ENCODE measurements around the gene YAE1. TPM values are rescaled to one million over a fixed set of nuclear protein-coding genes. Genes with fewer than 3 reads are reported as not detected.

YAE1 gene
- total and polyA plus RNA-seq, 2 experiments from 2014 or later = 30.5 to 107 TPM

DNA sequence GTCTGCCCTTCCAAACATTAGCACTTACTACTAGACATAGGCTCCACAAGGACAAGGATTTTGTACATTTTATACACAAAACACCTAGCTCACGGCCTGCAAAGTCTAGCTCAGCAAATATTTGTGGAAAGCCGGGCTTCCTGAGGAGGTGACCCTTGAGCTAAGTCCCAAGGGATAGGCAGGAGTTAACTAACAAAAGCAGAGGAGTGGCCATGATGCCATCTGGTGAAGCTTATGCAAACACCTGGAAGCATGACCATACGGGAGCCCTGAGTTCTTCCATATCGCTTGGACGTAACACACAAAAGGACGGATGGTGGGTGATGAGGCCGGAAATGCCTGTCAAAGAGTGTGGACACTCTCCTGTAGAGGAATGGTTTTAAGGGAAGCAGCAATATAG is 25.9 kb upstream of the YAE1 start:
- H3K4me3 Mint-ChIP-seq = no peak overlapping the region
- peaks cover 6% of the 10 kb centered on the region for H3K27me3 Mint-ChIP-seq (ENCODE audit: insufficient read depth, low read depth, poor library complexity)
- no peak for ATAC-seq
- no peaks in the 10 kb centered on the region for H4K20me1 ChIP-seq (replicated peaks; ENCODE audit: insufficient read depth)
- no peaks in the 10 kb centered on the region for H3K36me3 ChIP-seq (ENCODE audit: insufficient read depth)
- H3K27ac Mint-ChIP-seq = no peak overlapping the region; the same call in 1 of the 2 replicates
- TF ChIP-seq CREB1 (CRISPR knock-in tag; IDR thresholded peaks at IDR 0.05; ENCODE audit: low read depth) (no peak), POLR2AphosphoS5 (IDR thresholded peaks at IDR 0.05; ENCODE audit: low read depth) (no peak), ZNF331 (CRISPR knock-in tag; IDR thresholded peaks at IDR 0.05; ENCODE audit: low read depth) (no peak), EZH2phosphoT487 (IDR thresholded peaks at IDR 0.05; ENCODE audit: unreplicated experiment) (no peak), NANOG (IDR thresholded peaks at IDR 0.05; ENCODE audit: borderline replicate concordance) (no peak), JUNB (IDR thresholded peaks at IDR 0.05; ENCODE audit: unreplicated experiment) (no peak), STAT1 (IDR thresholded peaks at IDR 0.05; ENCODE audit: unreplicated experiment) (no peak), ZNF114 (CRISPR knock-in tag; IDR thresholded peaks at IDR 0.05) (no peak), EZH2 (IDR thresholded peaks at IDR 0.05; ENCODE audit: low read depth, unreplicated experiment) (no peak)
- TF ChIP-seq, protein P1, sequence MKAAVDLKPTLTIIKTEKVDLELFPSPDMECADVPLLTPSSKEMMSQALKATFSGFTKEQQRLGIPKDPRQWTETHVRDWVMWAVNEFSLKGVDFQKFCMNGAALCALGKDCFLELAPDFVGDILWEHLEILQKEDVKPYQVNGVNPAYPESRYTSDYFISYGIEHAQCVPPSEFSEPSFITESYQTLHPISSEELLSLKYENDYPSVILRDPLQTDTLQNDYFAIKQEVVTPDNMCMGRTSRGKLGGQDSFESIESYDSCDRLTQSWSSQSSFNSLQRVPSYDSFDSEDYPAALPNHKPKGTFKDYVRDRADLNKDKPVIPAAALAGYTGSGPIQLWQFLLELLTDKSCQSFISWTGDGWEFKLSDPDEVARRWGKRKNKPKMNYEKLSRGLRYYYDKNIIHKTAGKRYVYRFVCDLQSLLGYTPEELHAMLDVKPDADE (IDR thresholded peaks at IDR 0.05) = no peak
- TF ChIP-seq, protein P2, sequence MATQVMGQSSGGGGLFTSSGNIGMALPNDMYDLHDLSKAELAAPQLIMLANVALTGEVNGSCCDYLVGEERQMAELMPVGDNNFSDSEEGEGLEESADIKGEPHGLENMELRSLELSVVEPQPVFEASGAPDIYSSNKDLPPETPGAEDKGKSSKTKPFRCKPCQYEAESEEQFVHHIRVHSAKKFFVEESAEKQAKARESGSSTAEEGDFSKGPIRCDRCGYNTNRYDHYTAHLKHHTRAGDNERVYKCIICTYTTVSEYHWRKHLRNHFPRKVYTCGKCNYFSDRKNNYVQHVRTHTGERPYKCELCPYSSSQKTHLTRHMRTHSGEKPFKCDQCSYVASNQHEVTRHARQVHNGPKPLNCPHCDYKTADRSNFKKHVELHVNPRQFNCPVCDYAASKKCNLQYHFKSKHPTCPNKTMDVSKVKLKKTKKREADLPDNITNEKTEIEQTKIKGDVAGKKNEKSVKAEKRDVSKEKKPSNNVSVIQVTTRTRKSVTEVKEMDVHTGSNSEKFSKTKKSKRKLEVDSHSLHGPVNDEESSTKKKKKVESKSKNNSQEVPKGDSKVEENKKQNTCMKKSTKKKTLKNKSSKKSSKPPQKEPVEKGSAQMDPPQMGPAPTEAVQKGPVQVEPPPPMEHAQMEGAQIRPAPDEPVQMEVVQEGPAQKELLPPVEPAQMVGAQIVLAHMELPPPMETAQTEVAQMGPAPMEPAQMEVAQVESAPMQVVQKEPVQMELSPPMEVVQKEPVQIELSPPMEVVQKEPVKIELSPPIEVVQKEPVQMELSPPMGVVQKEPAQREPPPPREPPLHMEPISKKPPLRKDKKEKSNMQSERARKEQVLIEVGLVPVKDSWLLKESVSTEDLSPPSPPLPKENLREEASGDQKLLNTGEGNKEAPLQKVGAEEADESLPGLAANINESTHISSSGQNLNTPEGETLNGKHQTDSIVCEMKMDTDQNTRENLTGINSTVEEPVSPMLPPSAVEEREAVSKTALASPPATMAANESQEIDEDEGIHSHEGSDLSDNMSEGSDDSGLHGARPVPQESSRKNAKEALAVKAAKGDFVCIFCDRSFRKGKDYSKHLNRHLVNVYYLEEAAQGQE (IDR thresholded peaks at IDR 0.05; ENCODE audit: unreplicated experiment) = no peak
- TF ChIP-seq, protein P3, sequence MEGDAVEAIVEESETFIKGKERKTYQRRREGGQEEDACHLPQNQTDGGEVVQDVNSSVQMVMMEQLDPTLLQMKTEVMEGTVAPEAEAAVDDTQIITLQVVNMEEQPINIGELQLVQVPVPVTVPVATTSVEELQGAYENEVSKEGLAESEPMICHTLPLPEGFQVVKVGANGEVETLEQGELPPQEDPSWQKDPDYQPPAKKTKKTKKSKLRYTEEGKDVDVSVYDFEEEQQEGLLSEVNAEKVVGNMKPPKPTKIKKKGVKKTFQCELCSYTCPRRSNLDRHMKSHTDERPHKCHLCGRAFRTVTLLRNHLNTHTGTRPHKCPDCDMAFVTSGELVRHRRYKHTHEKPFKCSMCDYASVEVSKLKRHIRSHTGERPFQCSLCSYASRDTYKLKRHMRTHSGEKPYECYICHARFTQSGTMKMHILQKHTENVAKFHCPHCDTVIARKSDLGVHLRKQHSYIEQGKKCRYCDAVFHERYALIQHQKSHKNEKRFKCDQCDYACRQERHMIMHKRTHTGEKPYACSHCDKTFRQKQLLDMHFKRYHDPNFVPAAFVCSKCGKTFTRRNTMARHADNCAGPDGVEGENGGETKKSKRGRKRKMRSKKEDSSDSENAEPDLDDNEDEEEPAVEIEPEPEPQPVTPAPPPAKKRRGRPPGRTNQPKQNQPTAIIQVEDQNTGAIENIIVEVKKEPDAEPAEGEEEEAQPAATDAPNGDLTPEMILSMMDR (conservative IDR thresholded peaks at IDR 0.05; ENCODE audit: low read depth in 2 of 2) = no peak
- TF ChIP-seq, protein P4, sequence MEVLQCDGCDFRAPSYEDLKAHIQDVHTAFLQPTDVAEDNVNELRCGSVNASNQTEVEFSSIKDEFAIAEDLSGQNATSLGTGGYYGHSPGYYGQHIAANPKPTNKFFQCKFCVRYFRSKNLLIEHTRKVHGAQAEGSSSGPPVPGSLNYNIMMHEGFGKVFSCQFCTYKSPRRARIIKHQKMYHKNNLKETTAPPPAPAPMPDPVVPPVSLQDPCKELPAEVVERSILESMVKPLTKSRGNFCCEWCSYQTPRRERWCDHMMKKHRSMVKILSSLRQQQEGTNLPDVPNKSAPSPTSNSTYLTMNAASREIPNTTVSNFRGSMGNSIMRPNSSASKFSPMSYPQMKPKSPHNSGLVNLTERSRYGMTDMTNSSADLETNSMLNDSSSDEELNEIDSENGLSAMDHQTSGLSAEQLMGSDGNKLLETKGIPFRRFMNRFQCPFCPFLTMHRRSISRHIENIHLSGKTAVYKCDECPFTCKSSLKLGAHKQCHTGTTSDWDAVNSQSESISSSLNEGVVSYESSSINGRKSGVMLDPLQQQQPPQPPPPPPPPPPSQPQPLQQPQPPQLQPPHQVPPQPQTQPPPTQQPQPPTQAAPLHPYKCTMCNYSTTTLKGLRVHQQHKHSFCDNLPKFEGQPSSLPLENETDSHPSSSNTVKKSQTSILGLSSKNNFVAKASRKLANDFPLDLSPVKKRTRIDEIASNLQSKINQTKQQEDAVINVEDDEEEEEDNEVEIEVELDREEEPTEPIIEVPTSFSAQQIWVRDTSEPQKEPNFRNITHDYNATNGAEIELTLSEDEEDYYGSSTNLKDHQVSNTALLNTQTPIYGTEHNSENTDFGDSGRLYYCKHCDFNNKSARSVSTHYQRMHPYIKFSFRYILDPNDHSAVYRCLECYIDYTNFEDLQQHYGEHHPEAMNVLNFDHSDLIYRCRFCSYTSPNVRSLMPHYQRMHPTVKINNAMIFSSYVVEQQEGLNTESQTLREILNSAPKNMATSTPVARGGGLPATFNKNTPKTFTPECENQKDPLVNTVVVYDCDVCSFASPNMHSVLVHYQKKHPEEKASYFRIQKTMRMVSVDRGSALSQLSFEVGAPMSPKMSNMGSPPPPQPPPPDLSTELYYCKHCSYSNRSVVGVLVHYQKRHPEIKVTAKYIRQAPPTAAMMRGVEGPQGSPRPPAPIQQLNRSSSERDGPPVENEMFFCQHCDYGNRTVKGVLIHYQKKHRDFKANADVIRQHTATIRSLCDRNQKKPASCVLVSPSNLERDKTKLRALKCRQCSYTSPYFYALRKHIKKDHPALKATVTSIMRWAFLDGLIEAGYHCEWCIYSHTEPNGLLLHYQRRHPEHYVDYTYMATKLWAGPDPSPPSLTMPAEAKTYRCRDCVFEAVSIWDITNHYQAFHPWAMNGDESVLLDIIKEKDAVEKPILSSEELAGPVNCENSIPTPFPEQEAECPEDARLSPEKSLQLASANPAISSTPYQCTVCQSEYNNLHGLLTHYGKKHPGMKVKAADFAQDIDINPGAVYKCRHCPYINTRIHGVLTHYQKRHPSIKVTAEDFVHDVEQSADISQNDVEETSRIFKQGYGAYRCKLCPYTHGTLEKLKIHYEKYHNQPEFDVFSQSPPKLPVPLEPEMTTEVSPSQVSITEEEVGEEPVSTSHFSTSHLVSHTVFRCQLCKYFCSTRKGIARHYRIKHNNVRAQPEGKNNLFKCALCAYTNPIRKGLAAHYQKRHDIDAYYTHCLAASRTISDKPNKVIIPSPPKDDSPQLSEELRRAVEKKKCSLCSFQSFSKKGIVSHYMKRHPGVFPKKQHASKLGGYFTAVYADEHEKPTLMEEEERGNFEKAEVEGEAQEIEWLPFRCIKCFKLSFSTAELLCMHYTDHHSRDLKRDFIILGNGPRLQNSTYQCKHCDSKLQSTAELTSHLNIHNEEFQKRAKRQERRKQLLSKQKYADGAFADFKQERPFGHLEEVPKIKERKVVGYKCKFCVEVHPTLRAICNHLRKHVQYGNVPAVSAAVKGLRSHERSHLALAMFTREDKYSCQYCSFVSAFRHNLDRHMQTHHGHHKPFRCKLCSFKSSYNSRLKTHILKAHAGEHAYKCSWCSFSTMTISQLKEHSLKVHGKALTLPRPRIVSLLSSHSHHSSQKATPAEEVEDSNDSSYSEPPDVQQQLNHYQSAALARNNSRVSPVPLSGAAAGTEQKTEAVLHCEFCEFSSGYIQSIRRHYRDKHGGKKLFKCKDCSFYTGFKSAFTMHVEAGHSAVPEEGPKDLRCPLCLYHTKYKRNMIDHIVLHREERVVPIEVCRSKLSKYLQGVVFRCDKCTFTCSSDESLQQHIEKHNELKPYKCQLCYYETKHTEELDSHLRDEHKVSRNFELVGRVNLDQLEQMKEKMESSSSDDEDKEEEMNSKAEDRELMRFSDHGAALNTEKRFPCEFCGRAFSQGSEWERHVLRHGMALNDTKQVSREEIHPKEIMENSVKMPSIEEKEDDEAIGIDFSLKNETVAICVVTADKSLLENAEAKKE (CRISPR knock-in tag; IDR thresholded peaks at IDR 0.05) = no peak
- no peaks in the 10 kb centered on the region for H3K9me3 Mint-ChIP-seq
- peak overlapping the region; percentile 45; the same call in 1 of the 2 replicates for H3K4me2 ChIP-seq
- no peaks in the 10 kb centered on the region for H3K27me3 ChIP-seq (ENCODE audit: insufficient read depth)
- no peak for DNase-seq (ENCODE audit: low spot score)
- H3K4me3 ChIP-seq = no peak overlapping the region
- no peaks in the 10 kb centered on the region for H3K79me2 ChIP-seq (replicated peaks; ENCODE audit: insufficient read depth)
- no peaks in the 10 kb centered on the region for H3K36me3 Mint-ChIP-seq (ENCODE audit: low read depth)
- H3K4me1 ChIP-seq (ENCODE audit: insufficient read depth) = peaks cover 8% of the 10 kb centered on the region; the same call in 1 of the 2 replicates
- peaks cover 8% of the 10 kb centered on the region; the same call in 1 of the 2 replicates for H3K9me2 ChIP-seq (ENCODE audit: insufficient read depth)
- no peaks in the 10 kb centered on the region for H3F3A ChIP-seq (replicated peaks; ENCODE audit: low read depth)
- no peak overlapping the region for H3K27ac ChIP-seq (ENCODE audit: low read depth)
- peak overlapping the region; percentile 94 for H2AFZ ChIP-seq
- peaks cover 15% of the 10 kb centered on the region for H3K4me1 Mint-ChIP-seq

All from GM23338 (cell line).